NCI-H1417 (cell line): Measurements from ENCODE around the gene ITPR3.
A peak's percentile ranks its signal among the peaks of the same experiment; 100 is the strongest.

ENCODE experiments used
- DNase-seq, 3 experiments: peaks; one replicate each; lab custom pipeline; 2025; lab: John Stamatoyannopoulos, UW

ITPR3 gene

DNA sequence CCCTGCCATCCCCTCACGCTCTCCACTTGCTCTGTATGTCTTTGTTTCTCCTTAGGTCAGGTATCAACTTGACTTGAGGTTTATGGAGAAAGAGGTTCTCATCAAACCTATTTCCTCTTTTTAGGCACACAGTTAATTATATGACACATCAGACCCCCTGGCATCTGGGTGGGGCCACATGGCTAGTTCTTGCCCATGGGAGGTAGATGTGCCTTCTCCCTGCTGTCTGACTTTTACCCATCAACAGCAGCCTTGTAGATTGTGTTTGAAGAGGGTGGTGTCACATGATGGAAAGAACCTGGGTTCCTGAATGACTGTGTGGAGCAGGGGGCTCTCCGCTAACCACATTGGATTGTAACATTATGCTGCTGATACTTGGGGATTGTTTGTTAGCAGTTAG, 97.6 kb downstream of the ITPR3 start:
- DNase-seq = no peak

DNA sequence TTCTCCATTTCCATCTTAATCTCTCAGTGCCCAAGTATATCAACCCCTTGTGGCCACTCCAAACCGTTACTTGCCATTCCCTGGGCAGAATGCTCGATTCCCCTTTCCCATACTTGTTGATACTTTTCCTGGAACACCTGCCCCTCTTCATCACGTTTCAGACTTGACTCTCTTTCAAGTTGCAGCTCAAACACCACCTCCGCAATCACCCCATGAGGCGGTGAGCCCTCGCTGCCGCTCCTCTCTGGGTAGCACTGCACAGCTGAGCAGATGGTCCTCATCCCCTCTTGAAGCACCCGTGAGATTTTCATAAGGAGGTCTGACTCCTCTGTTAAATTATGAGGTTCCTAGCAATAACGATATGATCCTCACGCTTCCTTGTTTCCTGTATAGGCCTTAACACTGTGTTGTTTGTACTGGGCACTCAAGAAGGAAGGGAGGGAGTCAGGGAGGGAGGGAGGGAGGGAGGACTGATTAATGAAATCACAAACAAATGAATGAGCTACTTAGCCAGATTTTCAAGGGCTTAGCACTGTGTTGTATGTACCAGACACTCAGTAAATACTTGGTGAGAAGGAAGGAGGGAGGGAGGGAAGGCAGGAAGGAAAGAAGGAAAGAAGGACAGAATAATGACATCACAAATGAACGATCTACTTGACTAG, 98.3 kb downstream of the ITPR3 start:
- DNase-seq = peak in 2 of 3 experiments; percentile 50 to 89

DNA sequence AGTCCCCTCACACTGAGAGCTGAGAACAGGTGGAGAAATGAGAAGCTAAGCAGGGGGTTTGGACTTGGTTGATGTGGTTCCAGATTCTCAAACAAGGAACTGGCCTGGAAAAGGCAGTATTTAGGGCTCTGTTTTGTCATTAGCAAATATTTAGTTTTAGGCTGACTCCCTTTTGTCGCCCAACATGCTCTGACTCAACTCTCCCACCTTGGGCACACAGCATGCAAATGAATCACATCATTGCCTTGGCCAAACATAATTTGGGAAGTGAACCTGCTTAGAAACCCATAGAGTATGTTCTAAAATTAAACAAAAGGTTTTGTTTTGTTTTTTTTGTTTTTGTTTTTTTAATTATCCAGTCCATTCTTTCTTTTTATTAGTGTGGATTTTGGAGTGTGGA, 99.9 kb downstream of the ITPR3 start:
- DNase-seq = peak in 1 of 3 experiments; percentile 16

DNA sequence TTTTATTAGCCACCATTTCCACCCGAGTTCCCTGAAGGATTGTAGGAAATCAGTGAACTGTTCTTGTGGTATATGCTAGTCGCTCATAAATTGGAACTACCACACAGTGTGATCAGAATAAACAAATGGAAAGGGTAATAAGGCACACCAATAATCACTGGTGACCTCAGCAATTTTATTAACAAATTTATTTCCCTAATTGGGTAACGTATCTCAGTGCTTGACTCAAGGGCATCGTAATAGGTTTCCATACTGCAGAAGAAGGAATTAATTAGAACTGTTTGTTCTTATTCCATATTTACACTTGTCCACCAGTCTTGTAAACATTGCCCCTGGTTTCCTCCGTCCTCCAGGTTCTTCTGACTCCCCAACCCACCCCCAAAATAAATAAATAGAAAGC, 100.4 kb downstream of the ITPR3 start:
- peak in 1 of 3 experiments; percentile 27 for DNase-seq

DNA sequence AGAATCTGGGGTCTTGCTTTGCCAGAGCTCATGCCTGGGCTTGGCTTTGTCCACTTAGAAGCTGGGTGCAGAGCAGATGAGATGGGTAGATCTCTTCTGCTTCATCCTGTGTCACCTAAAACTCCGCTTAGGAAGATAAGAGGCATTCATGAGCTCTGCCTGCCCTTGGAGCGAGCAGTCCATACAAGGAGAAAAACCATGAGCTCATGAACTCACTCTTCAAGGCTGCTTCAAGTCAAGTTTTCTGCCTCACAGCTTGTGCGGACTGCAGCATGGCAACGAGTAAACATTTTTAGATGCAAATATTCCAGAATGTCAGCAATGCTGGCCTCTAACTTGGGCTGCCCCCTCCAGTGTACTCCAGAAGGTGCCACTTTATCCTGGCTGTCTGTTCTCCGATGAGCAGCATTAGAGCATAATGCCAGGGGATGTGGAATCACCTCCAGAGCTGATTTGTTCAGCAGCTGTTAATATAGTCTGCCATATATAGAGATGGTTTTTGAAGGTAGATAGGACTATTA, 101.0 kb downstream of the ITPR3 start:
- DNase-seq = no peak

DNA sequence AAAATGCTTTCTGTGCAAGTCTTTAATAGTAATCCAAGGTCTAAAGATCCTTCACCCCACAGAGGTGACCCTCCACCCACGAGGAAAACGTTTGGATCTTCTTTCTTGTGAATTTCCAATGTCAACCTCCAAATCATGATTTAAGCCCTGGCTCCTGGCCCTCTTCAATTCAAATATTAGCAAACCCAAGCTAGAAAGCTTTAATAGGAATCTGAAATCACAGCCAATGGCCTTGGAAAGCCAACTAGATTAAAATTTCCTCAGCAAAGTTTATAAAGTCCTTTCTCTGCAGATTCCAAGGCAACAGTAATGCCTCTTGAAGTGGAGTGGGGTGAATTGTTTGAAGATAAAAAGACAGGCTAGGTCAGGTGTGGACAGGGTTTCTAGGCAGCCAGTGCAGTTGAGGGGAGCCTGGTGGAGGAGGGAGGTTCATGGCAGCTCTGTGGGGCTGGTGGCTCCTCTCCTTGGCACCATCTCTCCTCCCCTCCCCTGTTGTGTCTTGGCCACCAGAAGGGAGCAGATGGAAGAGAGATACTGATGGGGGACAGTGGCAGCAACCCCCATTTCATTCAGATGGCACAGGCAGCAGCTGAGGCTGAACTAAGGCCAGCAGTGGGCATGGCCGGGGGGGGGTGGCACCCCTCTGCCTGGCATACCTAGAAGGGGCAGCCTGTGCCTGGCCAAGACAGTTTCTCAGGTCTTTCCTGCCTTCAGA, 102.4 kb downstream of the ITPR3 start:
- no peak for DNase-seq

DNA sequence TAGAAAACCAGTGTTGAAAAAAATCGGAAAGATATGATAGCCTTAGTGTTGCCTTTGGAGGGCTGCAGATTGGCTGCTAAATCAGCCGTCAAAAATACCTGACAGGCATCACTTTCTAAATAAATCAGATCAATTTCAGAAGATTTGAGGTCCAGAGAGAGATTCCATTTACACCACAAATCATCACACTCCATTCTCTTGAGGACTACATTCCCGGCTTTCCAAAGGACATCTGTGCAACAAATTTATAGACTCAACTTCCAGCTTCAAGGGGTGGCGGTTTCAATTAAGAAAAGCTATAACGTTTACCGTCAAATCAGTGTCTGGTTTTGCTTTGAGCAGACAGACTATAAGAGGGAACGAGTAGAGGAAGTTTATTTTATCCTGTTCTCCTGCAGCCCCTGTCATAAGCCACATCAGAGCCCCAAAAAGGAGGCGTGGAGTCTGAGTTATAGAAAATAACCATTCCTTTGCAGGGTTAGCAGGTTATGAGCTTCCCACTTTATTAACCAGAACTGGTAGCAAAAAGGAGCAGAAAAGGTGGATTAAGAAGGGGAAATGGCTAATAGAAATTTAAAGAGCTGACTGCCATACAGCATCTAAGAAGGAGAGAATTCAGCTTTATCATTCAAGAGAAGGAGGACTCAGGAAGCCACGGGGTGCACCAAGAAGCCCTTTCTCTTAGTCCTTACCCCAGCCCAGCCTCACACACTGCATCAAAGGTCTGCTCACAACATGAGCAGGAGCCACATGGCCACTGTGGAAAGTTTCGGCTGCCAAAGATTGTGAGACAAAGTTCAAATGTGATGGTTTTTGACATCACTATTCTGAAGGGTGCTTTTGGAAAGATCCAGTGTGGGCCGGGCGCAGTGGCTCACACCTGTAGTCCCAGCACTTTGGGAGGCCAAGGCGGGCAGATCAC, 103.2 kb downstream of the ITPR3 start:
- peak in 1 of 3 experiments; percentile 20 for DNase-seq

DNA sequence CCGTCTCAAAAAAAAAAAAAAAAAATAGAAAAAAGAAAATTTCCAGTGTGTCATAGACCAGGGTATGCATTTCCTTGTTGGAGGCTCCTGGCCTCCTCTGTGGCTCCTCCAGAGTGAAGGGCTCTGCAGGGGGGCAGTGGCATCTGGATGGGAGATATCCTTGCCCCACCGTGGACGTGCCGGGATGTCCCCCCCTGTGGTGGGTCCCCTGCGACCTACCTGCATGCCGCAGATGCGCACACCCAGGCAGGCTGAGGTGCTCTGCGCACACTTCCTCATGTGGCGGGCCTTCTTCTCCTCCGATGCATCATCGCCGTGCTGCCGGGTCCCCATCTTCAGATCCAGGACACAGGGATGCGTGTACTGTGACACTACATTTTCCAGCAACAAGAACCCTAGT, 104.1 kb downstream of the ITPR3 start:
- DNase-seq = no peak

DNA sequence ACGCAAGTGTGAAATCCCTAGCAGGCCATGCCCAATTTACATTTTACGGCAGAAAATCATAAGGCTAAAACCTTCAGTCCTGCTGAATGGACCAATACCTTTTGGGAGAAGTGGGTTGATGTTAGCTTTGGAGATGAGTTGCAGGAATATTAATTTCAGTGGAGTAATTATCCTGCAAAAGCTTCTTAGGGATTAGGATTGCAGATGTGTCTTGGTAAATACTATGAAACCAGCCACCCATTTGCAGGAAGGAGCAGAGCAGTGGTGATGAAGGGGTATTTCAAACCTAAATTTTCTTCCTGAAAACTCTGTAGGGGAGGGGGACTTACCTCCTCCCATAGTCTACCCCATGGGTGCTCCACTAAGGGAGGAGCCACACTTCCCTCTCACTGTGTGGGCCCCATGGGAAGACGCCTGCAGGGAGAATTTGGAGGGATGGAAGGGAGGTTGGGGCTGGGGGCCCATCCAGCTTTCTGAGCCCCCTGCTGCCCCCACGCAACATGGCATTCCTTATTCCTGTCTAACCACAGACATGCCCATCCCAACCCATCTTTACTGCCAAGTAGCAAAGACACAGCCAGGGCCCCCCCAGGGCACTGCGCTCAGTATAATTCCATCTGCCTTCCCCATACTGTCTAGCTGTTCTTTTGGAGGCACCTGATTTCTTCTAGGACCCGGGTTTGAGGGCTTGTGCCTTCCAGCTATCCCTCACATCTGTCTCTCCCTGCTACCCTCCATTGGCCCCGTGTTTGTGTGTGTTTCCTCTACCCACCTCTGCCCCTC, 105.0 kb downstream of the ITPR3 start:
- DNase-seq = no peak

DNA sequence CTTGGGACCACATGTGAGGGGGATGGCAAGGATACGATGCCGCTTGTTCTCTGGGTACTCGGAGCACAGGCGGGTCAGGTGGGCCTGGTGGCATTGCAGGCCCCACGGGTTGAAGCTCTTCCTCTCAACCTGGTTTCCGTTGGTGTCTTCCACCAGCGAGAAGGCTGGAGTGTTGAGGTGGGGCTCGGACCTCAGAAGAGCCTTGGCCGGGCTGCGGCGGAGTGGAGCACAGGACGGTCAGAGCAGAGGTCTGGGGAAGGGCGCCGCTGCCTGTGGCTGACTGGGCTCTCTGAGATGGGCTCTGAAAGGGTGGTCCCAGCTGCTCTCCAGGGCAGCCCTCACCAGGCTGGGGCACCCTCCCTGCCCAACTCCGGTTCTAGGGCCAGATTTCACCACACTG, 105.6 kb downstream of the ITPR3 start:
- DNase-seq = no peak

DNA sequence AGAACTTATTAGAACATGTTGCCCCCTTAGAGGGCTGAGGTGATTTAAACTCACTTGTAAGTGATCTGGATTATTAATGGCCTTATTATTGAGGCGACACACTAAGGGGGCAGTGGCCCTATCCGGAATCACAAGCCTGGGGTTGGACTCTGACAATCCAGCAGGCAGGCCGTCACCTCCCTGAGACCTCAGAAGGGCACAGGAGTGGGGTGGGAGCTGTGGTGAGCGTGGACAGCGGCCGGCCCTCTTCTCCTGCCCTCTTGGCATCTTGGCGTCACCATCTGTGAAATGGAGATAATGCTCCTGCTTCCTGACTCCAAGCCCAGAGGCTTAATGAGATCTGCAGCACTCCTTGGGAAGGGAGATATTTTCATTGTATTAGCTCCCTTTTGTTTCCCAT, 106.0 kb downstream of the ITPR3 start:
- peak in 1 of 3 experiments; percentile 31 for DNase-seq

DNA sequence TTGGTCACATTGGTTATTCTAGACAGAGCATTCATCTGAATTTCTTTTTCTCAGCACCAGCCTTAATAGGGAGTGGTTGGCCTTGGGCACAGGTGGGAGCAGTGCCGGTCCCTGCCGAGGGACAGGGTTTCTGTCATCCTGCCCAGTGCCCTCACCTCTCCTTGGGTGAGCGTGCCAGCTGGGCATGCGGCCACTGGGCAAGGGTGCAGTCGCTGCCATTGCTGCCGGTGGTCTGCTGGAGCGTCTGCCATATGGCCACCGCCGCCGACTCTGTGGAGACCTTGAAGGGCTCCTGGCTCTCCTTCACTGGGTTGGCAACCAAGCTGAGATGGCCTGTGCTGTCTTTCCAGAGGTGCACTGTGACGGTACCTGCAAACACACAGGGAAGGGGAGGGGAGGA, 106.8 kb downstream of the ITPR3 start:
- no peak for DNase-seq

DNA sequence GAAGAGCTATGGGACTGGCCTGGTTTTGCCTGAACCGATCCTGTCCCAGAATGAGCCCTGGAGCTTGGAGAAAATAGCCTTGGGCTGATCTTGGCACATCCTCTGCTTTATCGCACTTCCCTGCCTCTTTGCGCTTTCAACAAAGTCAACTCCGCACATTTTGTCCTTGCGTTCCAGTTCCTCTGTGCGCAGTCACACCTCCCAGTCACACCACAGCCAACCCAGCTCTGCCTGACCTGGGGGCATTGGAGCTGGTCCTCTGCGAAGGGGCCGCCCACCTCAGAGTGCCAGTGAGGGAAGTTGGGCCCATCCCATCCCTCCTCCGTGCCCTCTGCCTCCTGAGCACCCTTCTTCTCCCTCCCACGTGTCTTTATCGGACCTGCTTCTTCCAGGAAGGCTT, 107.3 kb downstream of the ITPR3 start:
- no peak for DNase-seq

DNA sequence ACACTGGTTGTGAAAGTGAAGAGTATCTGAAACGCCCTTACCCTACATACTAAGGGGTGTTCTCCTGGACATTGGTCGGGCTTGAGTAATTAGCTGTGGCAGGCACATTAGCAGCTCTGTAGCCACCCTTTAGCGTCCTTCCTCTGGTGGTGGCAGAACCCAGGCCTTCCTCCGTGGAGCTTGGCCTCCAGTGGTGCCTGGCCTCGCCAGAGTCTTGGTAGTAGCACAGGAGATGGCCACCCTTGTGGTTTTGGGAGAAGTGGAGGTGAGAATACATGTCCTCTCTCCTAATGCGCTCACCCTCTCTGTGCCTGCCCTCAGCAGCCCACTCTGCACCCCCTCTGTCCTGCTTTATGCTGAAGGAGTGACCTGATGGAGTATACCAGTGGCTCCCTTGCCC, 107.9 kb downstream of the ITPR3 start:
- DNase-seq = no peak

DNA sequence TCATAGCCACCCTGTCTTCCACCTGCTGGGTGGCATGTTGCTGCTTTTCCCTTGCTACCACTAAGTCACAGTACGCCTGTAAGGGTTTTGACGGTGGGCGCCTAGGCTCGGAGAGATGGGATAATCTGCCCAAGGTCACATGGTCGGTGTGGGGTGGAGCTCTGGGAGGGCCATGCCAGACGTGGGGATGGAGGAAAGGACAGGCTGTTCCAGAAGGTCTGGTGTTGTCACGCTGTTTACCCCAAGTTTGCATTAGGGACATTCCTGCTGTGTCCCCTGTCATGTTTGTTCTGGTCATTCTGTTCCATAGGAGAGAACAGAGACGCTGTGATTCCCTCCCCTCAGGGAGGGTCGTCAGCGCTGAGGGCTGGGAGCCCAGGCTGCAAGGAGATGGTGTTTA, 109.5 kb downstream of the ITPR3 start:
- DNase-seq = no peak

DNA sequence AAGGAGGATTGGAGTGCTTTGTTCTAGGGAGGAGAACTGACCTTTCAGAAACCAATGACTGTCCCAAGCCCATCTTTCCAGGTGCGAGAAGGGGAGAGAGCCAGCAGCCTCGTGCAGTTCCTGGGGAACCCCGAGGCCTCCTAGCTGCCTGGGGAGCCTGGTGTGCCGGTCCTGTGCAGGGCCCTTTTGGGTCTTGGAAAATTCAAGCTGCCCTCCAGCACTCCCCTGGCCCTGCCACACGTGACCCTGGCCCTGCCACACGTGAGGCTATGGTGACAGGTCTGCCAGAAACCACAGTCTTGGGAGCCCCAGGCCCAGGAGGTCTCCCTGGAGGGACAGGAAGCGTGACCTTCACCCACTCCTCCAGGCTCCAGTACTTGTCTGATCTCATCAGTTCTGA, 109.9 kb downstream of the ITPR3 start:
- DNase-seq = no peak

DNA sequence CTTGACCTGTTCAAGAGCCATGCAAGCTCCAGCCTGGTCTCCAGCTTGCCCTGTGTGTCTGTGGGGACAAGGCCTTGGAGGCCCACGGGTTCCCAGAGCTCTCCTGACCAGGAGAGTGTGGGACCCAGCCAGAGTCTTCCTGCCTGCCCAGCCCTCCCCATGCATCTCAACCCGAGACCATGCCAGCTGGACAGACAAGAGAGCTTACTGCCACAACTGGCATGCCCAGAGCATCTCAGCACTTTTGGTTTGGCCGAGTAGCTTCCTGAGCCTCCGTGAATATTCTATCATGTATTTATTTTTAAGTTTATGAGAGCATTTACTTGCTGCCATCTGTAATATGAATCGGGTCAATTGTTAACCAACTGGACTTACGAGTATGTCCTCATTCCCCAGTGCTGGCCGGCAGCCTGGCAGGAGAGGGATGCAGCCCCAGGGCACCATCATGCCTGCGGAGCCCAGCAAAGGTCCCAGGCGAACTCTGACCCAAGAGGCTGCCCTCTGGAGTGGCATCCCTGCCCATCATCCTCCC, 110.7 kb downstream of the ITPR3 start:
- DNase-seq = no peak

DNA sequence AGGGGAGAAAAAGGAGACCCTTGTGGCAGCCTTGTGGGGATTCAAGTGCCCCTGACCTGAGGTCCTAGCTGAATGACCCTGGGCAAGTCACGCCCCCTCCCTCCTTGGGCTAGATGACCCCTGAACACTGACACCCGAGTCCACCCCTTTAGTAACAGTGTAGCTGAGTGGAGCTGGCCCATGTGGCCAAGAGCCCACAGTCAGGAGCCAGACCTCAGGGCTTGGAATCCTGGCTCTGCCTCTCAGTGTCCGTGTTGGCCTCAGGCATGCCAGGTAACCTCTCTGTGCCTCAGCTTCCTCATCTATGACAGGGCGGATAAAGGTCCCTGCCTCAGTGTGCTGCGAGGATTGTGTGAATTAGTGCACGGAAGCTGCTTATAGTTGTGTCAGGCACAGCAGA, 111.3 kb downstream of the ITPR3 start:
- no peak for DNase-seq

DNA sequence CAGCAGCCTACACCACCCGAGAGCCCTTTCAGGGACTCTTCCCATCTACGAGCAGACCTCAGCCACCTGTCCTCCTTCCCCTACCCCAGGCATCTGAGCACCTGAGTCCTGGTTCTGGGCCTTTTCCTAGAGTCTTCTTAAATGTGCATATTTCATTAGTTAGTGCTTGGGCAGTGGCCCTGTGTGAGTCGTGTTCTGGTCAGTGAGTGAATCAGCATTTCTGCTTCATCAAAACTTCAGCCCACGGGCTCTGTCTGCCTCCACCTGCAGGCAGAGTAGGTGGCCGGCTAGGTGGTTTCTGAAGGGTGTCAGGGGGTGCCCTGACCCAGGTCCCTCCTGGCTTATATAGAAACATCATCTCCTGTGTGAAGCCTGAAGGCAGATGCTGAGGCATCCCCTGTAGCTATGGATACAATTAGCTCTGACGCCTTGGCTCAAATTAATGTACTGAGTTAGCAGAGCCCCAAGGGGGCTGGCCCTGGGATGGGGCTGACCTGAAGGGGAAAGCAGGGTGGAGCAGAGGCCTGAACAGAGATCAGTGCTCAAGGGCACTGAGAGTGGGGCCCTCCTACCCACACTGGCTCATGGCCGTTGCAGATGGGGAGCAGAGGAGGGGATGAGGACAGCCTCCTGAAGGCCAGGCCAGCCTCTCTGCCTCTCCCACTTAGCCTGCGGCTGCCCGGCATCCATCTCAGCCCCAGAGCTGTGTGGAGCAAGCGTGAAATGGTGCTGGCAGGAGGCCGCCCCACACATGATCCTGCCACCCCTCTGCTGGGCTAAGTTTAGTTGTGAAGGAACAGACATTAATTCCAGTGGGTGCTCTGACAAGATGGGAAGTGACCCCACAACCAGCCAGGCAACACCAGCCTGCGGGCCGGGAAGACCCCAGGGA, 111.9 kb downstream of the ITPR3 start:
- DNase-seq = no peak

DNA sequence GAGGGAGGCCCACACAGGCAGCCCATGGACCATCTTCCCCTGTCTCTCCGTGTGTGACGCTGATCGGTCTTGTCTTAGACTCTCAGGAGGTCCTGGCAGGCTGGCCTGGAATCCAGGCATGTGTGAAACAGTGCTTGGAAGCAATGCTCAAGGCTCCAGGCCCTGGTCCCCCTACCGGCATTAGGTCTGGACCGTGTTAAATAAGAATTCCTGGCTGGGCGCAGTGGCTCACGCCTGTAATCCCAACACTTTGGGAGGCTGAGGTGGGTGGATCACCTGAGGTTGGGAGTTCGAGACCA, 112.5 kb downstream of the ITPR3 start:
- no peak for DNase-seq

DNA sequence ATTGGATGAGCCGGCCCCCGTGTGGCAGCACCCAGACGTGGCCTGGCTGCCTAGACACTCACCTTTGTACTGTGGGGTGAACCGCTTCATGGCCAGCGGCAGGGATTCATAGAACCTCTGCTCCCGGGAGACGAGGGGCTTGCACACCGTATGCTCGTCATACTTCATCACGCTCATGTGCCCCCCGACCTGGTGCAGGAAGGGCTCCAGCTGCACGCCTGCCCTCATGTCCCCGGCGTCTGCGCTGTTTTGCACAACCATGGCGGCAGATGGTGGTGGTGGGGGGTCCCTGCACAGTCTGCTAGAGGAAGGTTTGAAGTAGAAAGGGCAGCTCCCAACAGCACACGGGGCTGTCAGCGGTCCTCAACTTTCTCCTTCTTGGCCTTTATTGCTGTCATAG, 114.1 kb downstream of the ITPR3 start:
- DNase-seq = no peak
